KMS-11 (cell line): ENCODE data around the gene RSF1.

Experiments
- H2AFZ ChIP-seq: fragments of 200-600 bp; sonication (generic); 2 replicates; pipeline ENCODE4 v1.6.1; 2016; ENCODE audit warnings: antibody characterized with exemption, mixed run types, low read depth
- H3K27ac ChIP-seq: fragments of 200-600 bp; sonication (generic); 2 replicates; pipeline ENCODE4 v1.6.1; 2016; ENCODE audit warnings: mild to moderate bottlenecking, mixed run types
- H3K27me3 ChIP-seq: fragments of 200-600 bp; sonication (generic); 2 replicates; pipeline ENCODE4 v1.6.1; 2017; ENCODE audit warnings: mild to moderate bottlenecking, low read depth, mixed run types, moderate library complexity; ENCODE audit not compliant: insufficient read depth
- H3K36me3 ChIP-seq: fragments of 200-600 bp; sonication (generic); 2 replicates; pipeline ENCODE4 v1.6.1; 2017; ENCODE audit warnings: mild to moderate bottlenecking, mixed run types; ENCODE audit not compliant: insufficient read depth
- H3K4me1 ChIP-seq: fragments of 200-600 bp; sonication (generic); 2 replicates; pipeline ENCODE4 v1.6.1; 2016; ENCODE audit warnings: mild to moderate bottlenecking, low read depth, mixed run types; ENCODE audit not compliant: poor library complexity, severe bottlenecking
- H3K4me2 ChIP-seq: fragments of 200-600 bp; sonication (generic); 2 replicates; pipeline ENCODE4 v1.7.0; 2016; ENCODE audit warnings: mild to moderate bottlenecking, mixed run types
- H3K4me3 ChIP-seq: fragments of 200-600 bp; sonication (generic); IDR thresholded peaks from 2 replicates; pipeline ENCODE4 v1.6.1; 2017; ENCODE audit warnings: low read depth, low read length, mixed read lengths; ENCODE audit not compliant: insufficient read depth
- H3K79me2 ChIP-seq: fragments of 200-600 bp; sonication (generic); 2 replicates; pipeline ENCODE4 v1.6.1; 2016; ENCODE audit warnings: low read depth, mixed run types; ENCODE audit not compliant: insufficient read depth
- H3K9ac ChIP-seq: fragments of 200-600 bp; sonication (generic); 2 replicates; pipeline ENCODE4 v1.6.1; 2016; ENCODE audit warnings: mild to moderate bottlenecking, mixed run types
- H4K20me1 ChIP-seq: fragments of 200-600 bp; sonication (generic); 2 replicates; pipeline ENCODE4 v1.6.1; 2016; ENCODE audit warnings: mild to moderate bottlenecking, mixed run types; ENCODE audit not compliant: insufficient read depth
- CTCF ChIP-seq: fragments of 200-600 bp; sonication (generic); conservative IDR thresholded peaks from 2 replicates; pipeline ENCODE4 v1.6.1; 2017; ENCODE audit warnings: low read depth, mild to moderate bottlenecking, antibody characterized with exemption, low read length, moderate library complexity, mixed read lengths

The RSF1 gene

GRCh38 chr11:77784572-77784971, 36.0 kb downstream of the RSF1 start:
- Histone ChIP-seq H3K79me2 (peaks cover 57% of the 10 kb centered on the region; the same call in 1 of the 2 replicates), H4K20me1 (peaks cover 7% of the 10 kb centered on the region; the same call in 1 of the 2 replicates), H2AFZ (no peak overlapping the region)

GRCh38 chr11:77783025-77783424, 37.5 kb downstream of the RSF1 start:
- no peaks in the 10 kb centered on the region for H3K4me1 ChIP-seq
- H2AFZ ChIP-seq: no peak overlapping the region
- H3K4me3 ChIP-seq: no peak overlapping the region
- no peak overlapping the region for H3K27ac ChIP-seq
- no peak for TF ChIP-seq CTCF
- H3K27me3 ChIP-seq: no peaks in the 10 kb centered on the region
- no peak overlapping the region for H3K4me2 ChIP-seq
- peaks cover 55% of the 10 kb centered on the region; the same call in 1 of the 2 replicates for H3K79me2 ChIP-seq
- H3K9ac ChIP-seq: no peak overlapping the region
- H4K20me1 ChIP-seq: peaks cover 8% of the 10 kb centered on the region; the same call in 1 of the 2 replicates
- no peaks in the 10 kb centered on the region for H3K36me3 ChIP-seq

More at GRCh38 chr11:77784572-77784971, 36.0 kb downstream of the RSF1 start:
- Histone ChIP-seq H3K36me3 (no peaks in the 10 kb centered on the region), H3K4me3 (no peak overlapping the region), H3K27me3 (no peaks in the 10 kb centered on the region), H3K9ac (no peak overlapping the region), H3K27ac (no peak overlapping the region), H3K4me1 (no peaks in the 10 kb centered on the region), H3K4me2 (no peak overlapping the region)
- TF ChIP-seq CTCF: no peak

- TF ChIP-seq CTCF: no peak
- Histone ChIP-seq H3K36me3 (no peaks in the 10 kb centered on the region), H3K4me2 (no peak overlapping the region), H3K4me1 (no peaks in the 10 kb centered on the region), H4K20me1 (peaks cover 17% of the 10 kb centered on the region), H3K9ac (no peak overlapping the region), H3K79me2 (peaks cover 41% of the 10 kb centered on the region; the same call in 1 of the 2 replicates), H2AFZ (no peak overlapping the region), H3K27ac (no peak overlapping the region), H3K27me3 (no peaks in the 10 kb centered on the region), H3K4me3 (no peak overlapping the region)
Observed at GRCh38 chr11:77779935-77780334, 40.6 kb downstream of the RSF1 start.

- no peak for TF ChIP-seq CTCF
- H3K4me2 ChIP-seq: no peak overlapping the region
- no peak overlapping the region for H3K9ac ChIP-seq
- H3K79me2 ChIP-seq: peaks cover 35% of the 10 kb centered on the region; the same call in 1 of the 2 replicates
- H3K27me3 ChIP-seq: no peaks in the 10 kb centered on the region
- H3K27ac ChIP-seq: no peak overlapping the region; the same call in 1 of the 2 replicates
- H4K20me1 ChIP-seq: peaks cover 17% of the 10 kb centered on the region
- H2AFZ ChIP-seq: no peak overlapping the region
- H3K4me3 ChIP-seq: no peak overlapping the region
- no peaks in the 10 kb centered on the region for H3K4me1 ChIP-seq
- H3K36me3 ChIP-seq: no peaks in the 10 kb centered on the region
Observed at GRCh38 chr11:77778549-77778948, 42.0 kb downstream of the RSF1 start.
